Heart left ventricle (tissue), 16 donors: Measurements from ENCODE around the gene DNAJC10. TPM values are rescaled to one million over a fixed set of nuclear protein-coding genes. Genes with fewer than 3 reads are reported as not detected.

Experiments used
- ATAC-seq, 4 donors: fragments of 200-7000 bp; cut with Tn5 transposase; one replicate each; pipeline ENCODE4 v1.9.1; 2020 to 2022; ENCODE audit warnings: moderate library complexity in 4 of 4, mild to moderate bottlenecking in 3 of 4, moderate number of reproducible peaks in 1 of 4
- DNase-seq, 5 donors: peaks; one replicate each; pipeline ENCODE4 v3.0.0-alpha.2; 2020
- H3K27ac ChIP-seq, 12 donors: fragments of 200-600 bp; sonication (generic) in 4 of 12; one replicate each; pipeline versions ENCODE4 v1.5.0 to v1.8.0; 2016 to 2022; ENCODE audit warnings: mild to moderate bottlenecking in 2 of 12
- H3K27me3 ChIP-seq, 9 donors: fragments of 200-600 bp; sonication (generic) in 2 of 9; one replicate each; pipeline versions ENCODE4 v1.5.1 to v1.8.0; 2016 to 2022; ENCODE audit warnings: mild to moderate bottlenecking in 3 of 9
- H3K36me3 ChIP-seq, 9 donors: fragments of 200-600 bp; sonication (generic) in 2 of 9; one replicate each; pipeline versions ENCODE4 v1.5.0 to v1.8.0; 2018 to 2022; ENCODE audit warnings: mild to moderate bottlenecking in 2 of 9
- H3K4me1 ChIP-seq, 12 donors: fragments of 200-600 bp; sonication (generic) in 4 of 12; one replicate each; pipeline versions ENCODE4 v1.5.0 to v1.8.0; 2016 to 2022; ENCODE audit warnings: mild to moderate bottlenecking in 3 of 12
- H3K4me3 ChIP-seq, 12 donors: fragments of 200-600 bp; sonication (generic) in 4 of 12; one replicate each; pipeline versions ENCODE4 v1.5.0 to v1.8.0; 2017 to 2022; ENCODE audit warnings: mild to moderate bottlenecking in 9 of 12, moderate library complexity in 4 of 12
- H3K9me3 ChIP-seq, 12 donors: fragments of 200-600 bp; sonication (generic) in 4 of 12; one replicate each; pipeline versions ENCODE4 v1.5.0 to v1.8.0; 2016 to 2022; ENCODE audit warnings: mild to moderate bottlenecking in 1 of 12
- CTCF ChIP-seq, 12 donors: fragments of 200-600 bp; sonication (generic) in 4 of 12; IDR thresholded peaks; one replicate each; pipeline versions ENCODE4 v1.5.0 to v1.8.0; 2018 to 2022; ENCODE audit warnings: antibody characterized with exemption in 12 of 12, mild to moderate bottlenecking in 5 of 12
- POLR2A ChIP-seq, 2 donors: fragments of 450-650 bp; IDR thresholded peaks; one replicate each; pipeline ENCODE4 v1.6.1; 2017; ENCODE audit warnings: antibody characterized with exemption in 2 of 2, mild to moderate bottlenecking in 2 of 2, moderate library complexity in 2 of 2
- WGBS, 4 donors: extraction: QIAGEN DNeasy Blood & Tissue Kit in 2 of 4; methylation state at CpG; one replicate each; pipeline versions ENCODE4 v1.1.5 to v1.1.7; 2013 to 2018; 5-methylcytosine and 5-hydroxymethylcytosine counted together
- intact Hi-C, 10 donors: fragments of 100-400 bp; cut with DNase I; formaldehyde crosslinking; loops; one replicate each; pipeline versions ENCODE4 v1.11.1 to v1.14.2; 2022
- polyA plus RNA-seq, 2 donors: library from polyadenylated mRNA; stranded (reverse); fragments of 200-250 nt; gene quantifications; one replicate each; pipeline ENCODE4 v1.2.3, GENCODE V29; 2013
- total RNA-seq, 9 donors: library from RNA; depleted of rRNA in 2 of 9; stranded (reverse); fragments of >200 nt in 2 of 9; fragmentation: NEBNext Ultra II Directional in 3 of 9; extraction: Animal tissue kit (Norgen Biotek cat#: 25700) in 3 of 9; gene quantifications; one replicate each; pipeline versions ENCODE4 v1.1.0 to v1.2.4, GENCODE V29; 2016 to 2023
- donor health status: ischemic (EF 13 %, LVEDD 7.1; RV severe dilation, severe dysfunction).
- donor health status: healthy with polysubstance abuse.
- donor health status: DM: no; HTN: yes; CAD: no.
- donor health status: DM: no; HTN: no; CAD: no.
- donor health status: ischemic (EF 25% LVEDD 6.9; RV normal size, moderate dysfunction).
- donor health status: ischemic (EF 25% LVEDD 5.7; RV mildly dilated, moderate dysfunction).
- donor health status: healthy.
- donor health status: DM: yes; HTN: yes; CAD: no.
- donor health status: ischemic (EF 35%, LVEDD 5.7; RV mildly dilated, moderate dysfunction).
- donor health status: nonischemic (EF 11% LVEDD 7.7; RV severe dilation, severe dysfunction).
- donor health status: DM: yes; HTN: yes; CAD: no.
- donor health status: PGD.
- donor health status: ischemic (EF 29% LVEDD 5.4; RV normal size, mild dysfunction).
- donor health status: nonischemic (EF 23%, LVEDD 6.1; RV moderate dilation, normal function).

Gene DNAJC10
- total and polyA plus RNA-seq, 11 donors, result 9.8 to 73.5 (median 47.3) TPM

DNA sequence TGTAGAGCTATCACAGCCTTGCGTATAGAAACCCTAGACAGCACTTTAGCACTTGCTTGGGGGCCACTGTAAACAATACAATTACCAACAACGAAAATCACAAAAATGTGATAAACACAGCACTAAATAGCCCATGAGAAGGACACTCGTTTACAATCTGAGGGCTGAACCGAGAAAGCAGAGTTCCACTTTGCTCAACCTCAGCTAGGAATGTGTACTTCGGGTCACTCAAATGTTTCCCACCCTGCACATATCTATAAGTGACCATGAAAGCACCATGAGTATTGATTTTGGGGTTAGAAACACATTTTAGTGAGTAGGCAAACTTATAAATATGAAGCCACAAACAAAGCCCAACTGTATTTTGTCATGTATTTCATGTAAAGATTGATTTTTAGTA is 88.1 kb downstream of the DNAJC10 start:
- intact Hi-C loops, result no loop called here
- TF ChIP-seq CTCF (IDR thresholded peaks at IDR 0.05) (no peak), POLR2A (IDR thresholded peaks at IDR 0.05) (no peak)
- ATAC-seq, result no peak

GRCh38 chr2:182807319-182807718 is 91.3 kb downstream of the DNAJC10 start:
- Histone ChIP-seq H3K27me3 (peaks cover 0 to 4% (median 0%) of the 10 kb centered on the region in 9 donors), H3K36me3 (no peaks in the 10 kb centered on the region), H3K4me3 (no peak overlapping the region), H3K9me3 (no peaks in the 10 kb centered on the region), H3K27ac (no peak overlapping the region), H3K4me1 (no peaks in the 10 kb centered on the region)
- TF ChIP-seq CTCF (IDR thresholded peaks at IDR 0.05) (no peak), POLR2A (IDR thresholded peaks at IDR 0.05) (no peak)
- DNase-seq (no peak), ATAC-seq (no peak)
- intact Hi-C loops, result no loop called here
- 72 to 78% (median 75%) methylated on average over 3 of the region's 3 CpGs for WGBS, 4 donors

More for the DNA sequence above, 88.1 kb downstream of the DNAJC10 start:
- Histone ChIP-seq H3K4me3 (no peak overlapping the region), H3K27me3 (no peaks in the 10 kb centered on the region), H3K27ac (no peak overlapping the region), H3K4me1 (no peaks in the 10 kb centered on the region), H3K9me3 (no peaks in the 10 kb centered on the region), H3K36me3 (no peaks in the 10 kb centered on the region)
- no peak for DNase-seq
- WGBS, 4 donors, result 90 to 95% (median 92%) methylated on average over 5 of the region's 5 CpGs

DNA sequence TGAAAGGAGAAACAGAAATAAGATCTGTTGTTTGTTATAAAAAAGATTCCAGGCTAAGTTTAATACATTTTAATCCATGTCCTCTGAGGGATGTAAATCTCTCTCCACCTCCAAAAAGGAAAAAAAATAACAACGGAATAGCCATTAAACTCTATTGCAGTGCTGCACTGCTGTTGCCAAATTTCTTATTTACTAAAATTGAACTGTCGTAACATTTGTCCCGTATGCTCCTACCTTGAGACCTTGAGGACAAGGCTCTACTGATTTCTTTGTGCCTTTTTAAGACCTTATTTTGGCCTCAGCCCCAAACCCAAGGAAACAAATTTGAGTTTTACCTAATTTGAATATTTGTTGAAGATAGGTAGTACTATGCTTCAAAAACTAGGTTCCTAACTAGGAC is 94.0 kb downstream of the DNAJC10 start:
- WGBS, 4 donors, result 79 to 90% (median 84%) methylated on average over 3 of the region's 3 CpGs

GRCh38 chr2:182814380-182814779 is 98.3 kb downstream of the DNAJC10 start:
- H3K4me1 ChIP-seq, result peaks cover 0 to 14% (median 0%) of the 10 kb centered on the region in 12 donors
- H3K4me3 ChIP-seq, result no peak overlapping the region
- no peaks in the 10 kb centered on the region for H3K9me3 ChIP-seq
- no peak for TF ChIP-seq CTCF (IDR thresholded peaks at IDR 0.05)
- TF ChIP-seq POLR2A (IDR thresholded peaks at IDR 0.05), result no peak
- no peaks in the 10 kb centered on the region for H3K36me3 ChIP-seq
- H3K27ac ChIP-seq, result no peak overlapping the region
- intact Hi-C loops, result no loop called here
- WGBS, 4 donors, result 80 to 93% (median 84%) methylated on average over 6 of the region's 6 CpGs
- no peak for DNase-seq
- H3K27me3 ChIP-seq, result peaks cover 0 to 4% (median 0%) of the 10 kb centered on the region in 9 donors
- ATAC-seq, result no peak

More for the DNA sequence above, 94.0 kb downstream of the DNAJC10 start:
- no peak overlapping the region for H3K27ac ChIP-seq
- DNase-seq, result no peak
- peaks cover 0 to 4% (median 0%) of the 10 kb centered on the region in 9 donors for H3K27me3 ChIP-seq
- ATAC-seq, result no peak
- H3K9me3 ChIP-seq, result no peaks in the 10 kb centered on the region
- TF ChIP-seq POLR2A (IDR thresholded peaks at IDR 0.05) (no peak), CTCF (IDR thresholded peaks at IDR 0.05) (no peak)
- no peaks in the 10 kb centered on the region for H3K4me1 ChIP-seq
- no peak overlapping the region for H3K4me3 ChIP-seq
- intact Hi-C loops, result no loop called here
- H3K36me3 ChIP-seq, result no peaks in the 10 kb centered on the region
